SK-N-MC (cell line): ENCODE data around the gene RBM26.

ENCODE experiments used
- EZH2 ChIP-seq: fragments of 200-600 bp; sonication (generic); IDR thresholded peaks from one replicate; pipeline ENCODE4 v1.6.1; 2017; ENCODE audit warnings: antibody characterized with exemption
- FOXP2 ChIP-seq: optimal IDR thresholded peaks from 2 replicates; pipeline ENCODE3; 2011; ENCODE audit warnings: mild to moderate bottlenecking, moderate library complexity; ENCODE audit not compliant: insufficient read depth; ENCODE audit errors: extremely low read length, control extremely low read depth
- POLR2AphosphoS5 ChIP-seq: IDR thresholded peaks from 2 replicates; pipeline ENCODE4 v1.6.1; 2012; ENCODE audit warnings: mild to moderate bottlenecking, low read depth, low read length, borderline replicate concordance

DNA sequence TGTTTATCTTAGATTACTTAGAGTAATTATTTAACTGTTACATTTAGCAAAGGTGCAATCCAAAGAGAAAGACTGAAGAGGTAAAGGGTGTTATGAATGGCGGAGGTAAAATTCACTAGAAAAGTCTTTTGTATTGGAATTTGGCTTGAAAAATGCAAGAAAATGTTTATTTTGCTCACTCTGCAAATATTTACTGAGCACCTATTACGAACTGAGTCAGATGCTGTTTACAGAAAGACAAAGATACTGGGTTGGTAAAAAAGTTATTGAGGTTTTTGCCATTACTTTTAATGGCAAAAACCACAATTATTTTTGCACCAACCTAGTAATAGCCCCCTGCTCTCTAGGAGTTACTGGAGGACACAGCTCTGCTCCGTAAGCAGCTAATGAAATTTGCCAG, 135.2 kb downstream of the RBM26 start:
- TF ChIP-seq POLR2AphosphoS5 (no peak), EZH2 (no peak), FOXP2 (no peak)
